Brain pericyte (primary cell): ENCODE measurements around the gene PNP.

Experiments
- DNase-seq: peaks from one replicate; pipeline ENCODE4 v3.0.0-alpha.2; 2012; ENCODE audit warnings: low read depth, low spot score

PNP gene

GRCh38 chr14:20454516-20455354 is 14.5 kb upstream of the PNP start, which contains the start of the genes APEX1 and OSGEP:
Gene APEX1, plus strand, starts transcription at chr14:20455226. Its CDS starts 420 bp downstream, at chr14:20455646.
Gene OSGEP, minus strand, starts transcription at chr14:20454812. Its CDS starts 129 bp downstream, at chr14:20454683.
- DNase-seq = peak; percentile 95

- no peak for DNase-seq
These were observed 13.6 kb upstream of the PNP start for GRCh38 chr14:20455355-20456300.

- no peak for DNase-seq
These were observed 12.2 kb upstream of the PNP start for GRCh38 chr14:20456971-20457370.

GRCh38 chr14:20458031-20458789 is 11.0 kb upstream of the PNP start:
- DNase-seq = no peak

GRCh38 chr14:20460458-20461224 is 8.6 kb upstream of the PNP start:
- no peak for DNase-seq

GRCh38 chr14:20461225-20462141 is 7.7 kb upstream of the PNP start, which contains the start of gene PIP4P1:
Gene PIP4P1, minus strand, starts transcription at chr14:20461434. Its CDS starts 109 bp downstream, at chr14:20461325.
- DNase-seq = peak; percentile 100

GRCh38 chr14:20468764-20469241 is 403 bp upstream of the PNP start:
- DNase-seq = no peak

GRCh38 chr14:20469890-20470602 is 840 bp downstream of the PNP start:
- DNase-seq = no peak

GRCh38 chr14:20470603-20470901 is 1.3 kb downstream of the PNP start:
- DNase-seq = no peak

- DNase-seq = no peak
These were observed 3.4 kb downstream of the PNP start for GRCh38 chr14:20472536-20473169.

- DNase-seq = no peak
These were observed 7.6 kb downstream of the PNP start for GRCh38 chr14:20476776-20477175.

GRCh38 chr14:20477211-20477876 is 8.1 kb downstream of the PNP start:
- DNase-seq = no peak

- DNase-seq = no peak
These were observed 9.7 kb downstream of the PNP start for GRCh38 chr14:20478894-20479293.

- no peak for DNase-seq
These were observed 13.2 kb downstream of the PNP start for GRCh38 chr14:20482382-20482781.

- no peak for DNase-seq
These were observed 16.7 kb downstream of the PNP start for GRCh38 chr14:20485900-20486299.

GRCh38 chr14:20486684-20487395 is 17.6 kb downstream of the PNP start:
- DNase-seq = no peak

- no peak for DNase-seq
These were observed 18.2 kb downstream of the PNP start for GRCh38 chr14:20487396-20487725.
